Measurements from ENCODE around the gene SYT1. TPM values are rescaled to one million over a fixed set of nuclear protein-coding genes. Genes with fewer than 3 reads are reported as not detected.

SYT1 gene
- total RNA-seq, 1 experiment from 2014 or later: 80.9 TPM

DNA sequence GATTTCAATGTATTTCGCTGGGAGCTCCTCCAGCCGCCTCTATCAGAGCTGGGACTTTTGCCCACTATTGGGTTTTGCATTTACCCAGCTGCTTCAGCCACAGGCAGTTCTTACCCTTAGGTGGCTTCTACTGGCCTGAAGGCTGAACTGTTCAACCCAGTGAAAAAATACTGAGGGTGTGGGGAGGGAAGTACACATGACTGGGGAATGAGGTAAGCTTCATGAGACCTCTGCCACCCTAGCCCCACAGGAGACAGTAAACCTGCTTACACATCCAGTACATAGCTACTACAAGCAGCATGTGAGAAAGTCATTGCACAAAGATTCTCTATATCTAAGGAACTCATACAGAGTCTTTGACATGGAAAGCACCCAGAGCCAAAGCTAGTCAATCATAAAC, 411.1 kb downstream of the SYT1 start:
- intact Hi-C loops (cut with micrococcal nuclease; ENCODE audit: unreplicated experiment): no loop called here
- Histone ChIP-seq H3K27me3 (replicated peaks; ENCODE audit: insufficient read depth, low read depth, low read length, poor library complexity) (no peaks in the 10 kb centered on the region), H3K4me1 (ENCODE audit: insufficient read depth, low read length, poor library complexity, severe bottlenecking) (no peaks in the 10 kb centered on the region), H3K4me3 (ENCODE audit: low read depth, low read length, poor library complexity, severe bottlenecking) (no peak overlapping the region), H3K36me3 (ENCODE audit: insufficient read depth, low read length, poor library complexity, severe bottlenecking) (peaks cover 4% of the 10 kb centered on the region), H3K27ac (ENCODE audit: low read depth, low read length, poor library complexity, severe bottlenecking) (no peak overlapping the region), H3K9me3 (ENCODE audit: low read depth, low read length, poor library complexity, severe bottlenecking) (peaks cover 6% of the 10 kb centered on the region)
- TF ChIP-seq EZH2 (IDR thresholded peaks at IDR 0.05; ENCODE audit: borderline replicate concordance, low read depth, low read length, poor library complexity, severe bottlenecking): no peak
- TF ChIP-seq, protein P1, sequence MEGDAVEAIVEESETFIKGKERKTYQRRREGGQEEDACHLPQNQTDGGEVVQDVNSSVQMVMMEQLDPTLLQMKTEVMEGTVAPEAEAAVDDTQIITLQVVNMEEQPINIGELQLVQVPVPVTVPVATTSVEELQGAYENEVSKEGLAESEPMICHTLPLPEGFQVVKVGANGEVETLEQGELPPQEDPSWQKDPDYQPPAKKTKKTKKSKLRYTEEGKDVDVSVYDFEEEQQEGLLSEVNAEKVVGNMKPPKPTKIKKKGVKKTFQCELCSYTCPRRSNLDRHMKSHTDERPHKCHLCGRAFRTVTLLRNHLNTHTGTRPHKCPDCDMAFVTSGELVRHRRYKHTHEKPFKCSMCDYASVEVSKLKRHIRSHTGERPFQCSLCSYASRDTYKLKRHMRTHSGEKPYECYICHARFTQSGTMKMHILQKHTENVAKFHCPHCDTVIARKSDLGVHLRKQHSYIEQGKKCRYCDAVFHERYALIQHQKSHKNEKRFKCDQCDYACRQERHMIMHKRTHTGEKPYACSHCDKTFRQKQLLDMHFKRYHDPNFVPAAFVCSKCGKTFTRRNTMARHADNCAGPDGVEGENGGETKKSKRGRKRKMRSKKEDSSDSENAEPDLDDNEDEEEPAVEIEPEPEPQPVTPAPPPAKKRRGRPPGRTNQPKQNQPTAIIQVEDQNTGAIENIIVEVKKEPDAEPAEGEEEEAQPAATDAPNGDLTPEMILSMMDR (conservative IDR thresholded peaks at IDR 0.05; ENCODE audit: low read depth, low read length): no peak
- no peak for DNase-seq (ENCODE audit: low spot score)
- CTCF ChIA-PET: no interaction called here
- POLR2A ChIA-PET (ENCODE audit: low non-redundant PET): no interaction called here
- no TSS peak for BruUV-seq (replicated peaks)

GRCh38 chr12:79283364-79283763, 418.8 kb downstream of the SYT1 start:
- intact Hi-C loops (cut with micrococcal nuclease; ENCODE audit: unreplicated experiment): no loop called here
- Histone ChIP-seq H3K9me3 (ENCODE audit: low read depth, low read length, poor library complexity, severe bottlenecking) (no peaks in the 10 kb centered on the region), H3K4me3 (ENCODE audit: low read depth, low read length, poor library complexity, severe bottlenecking) (no peak overlapping the region), H3K4me1 (ENCODE audit: insufficient read depth, low read length, poor library complexity, severe bottlenecking) (peaks cover 3% of the 10 kb centered on the region), H3K27me3 (replicated peaks; ENCODE audit: insufficient read depth, low read depth, low read length, poor library complexity) (no peaks in the 10 kb centered on the region), H3K27ac (ENCODE audit: low read depth, low read length, poor library complexity, severe bottlenecking) (no peak overlapping the region), H3K36me3 (ENCODE audit: insufficient read depth, low read length, poor library complexity, severe bottlenecking) (no peaks in the 10 kb centered on the region)
- ChIA-PET CTCF (no interaction called here), POLR2A (ENCODE audit: low non-redundant PET) (no interaction called here)
- BruUV-seq (replicated peaks): no TSS peak
- DNase-seq (ENCODE audit: low spot score): no peak
- TF ChIP-seq, protein P1 (conservative IDR thresholded peaks at IDR 0.05; ENCODE audit: low read depth, low read length): no peak
- TF ChIP-seq EZH2 (IDR thresholded peaks at IDR 0.05; ENCODE audit: borderline replicate concordance, low read depth, low read length, poor library complexity, severe bottlenecking): no peak

GRCh38 chr12:79288911-79289310, 424.3 kb downstream of the SYT1 start:
- no peaks in the 10 kb centered on the region for H3K27me3 ChIP-seq (replicated peaks; ENCODE audit: insufficient read depth, low read depth, low read length, poor library complexity)
- H3K4me1 ChIP-seq (ENCODE audit: insufficient read depth, low read length, poor library complexity, severe bottlenecking): no peaks in the 10 kb centered on the region
- POLR2A ChIA-PET (ENCODE audit: low non-redundant PET): no interaction called here
- intact Hi-C loops (cut with micrococcal nuclease; ENCODE audit: unreplicated experiment): no loop called here
- no peak overlapping the region for H3K4me3 ChIP-seq (ENCODE audit: low read depth, low read length, poor library complexity, severe bottlenecking)
- H3K36me3 ChIP-seq (ENCODE audit: insufficient read depth, low read length, poor library complexity, severe bottlenecking): peaks cover 21% of the 10 kb centered on the region
- TF ChIP-seq, protein P1 (conservative IDR thresholded peaks at IDR 0.05; ENCODE audit: low read depth, low read length): no peak
- no peak for TF ChIP-seq EZH2 (IDR thresholded peaks at IDR 0.05; ENCODE audit: borderline replicate concordance, low read depth, low read length, poor library complexity, severe bottlenecking)
- H3K27ac ChIP-seq (ENCODE audit: low read depth, low read length, poor library complexity, severe bottlenecking): no peak overlapping the region
- BruUV-seq (replicated peaks): no TSS peak
- CTCF ChIA-PET: no interaction called here
- H3K9me3 ChIP-seq (ENCODE audit: low read depth, low read length, poor library complexity, severe bottlenecking): no peaks in the 10 kb centered on the region
- DNase-seq (ENCODE audit: low spot score): no peak

All from A673 (cell line).